Sciatic nerve (tissue), 2 donors: ENCODE measurements around the gene OLR1. TPM values are rescaled to one million over a fixed set of nuclear protein-coding genes. Genes with fewer than 3 reads are reported as not detected.
"Not testable (repeated sequence)": the region's sequence is repeated elsewhere in the genome, so short reads cannot be mapped to it uniquely, and the experiment has no call there.

ENCODE experiments used
- ATAC-seq: fragments of 200-7000 bp; cut with Tn5 transposase; one replicate; pipeline ENCODE4 v1.9.1; 2020; ENCODE audit warnings: mild to moderate bottlenecking, moderate library complexity
- DNase-seq: peaks from one replicate; pipeline ENCODE4 v3.0.0-alpha.2; 2020; ENCODE audit warnings: low spot score
- intact Hi-C: fragments of 100-400 bp; cut with DNase I; formaldehyde crosslinking; loops from one replicate; pipeline ENCODE4 v1.14.2; 2022
- total RNA-seq: library from RNA; stranded (reverse); fragmentation: NEBNext Ultra II Directional; extraction: Animal tissue kit (Norgen Biotek cat#: 25700); gene quantifications from one replicate; pipeline ENCODE4 v1.2.1, GENCODE V29; 2021
- donor health status: DM: no; HTN: no; CAD: no.
- donor health status: DM: no; HTN: no; CAD: no.

The OLR1 gene
- total RNA-seq, result 33.1 TPM

GRCh38 chr12:10171973-10172728 lies at the start of gene OLR1:
TSS of gene OLR1 (minus strand) at chr12:10172132. CDS start at chr12:10172077, 55 bp downstream.
- intact Hi-C loops, result no loop called here
- ATAC-seq (no peak), DNase-seq (no peak)

GRCh38 chr12:10220398-10221077 lies 48.6 kb upstream of the OLR1 start:
- ATAC-seq (peak; percentile 94), DNase-seq (peak; percentile 76)
- intact Hi-C loops, result no loop called here

GRCh38 chr12:10218021-10218420 lies 46.1 kb upstream of the OLR1 start:
- ATAC-seq (no peak), DNase-seq (no peak)
- intact Hi-C loops, result no loop called here

GRCh38 chr12:10215946-10216345 lies 44.0 kb upstream of the OLR1 start:
- intact Hi-C loops, ATAC-seq, DNase-seq: not testable (repeated sequence)

GRCh38 chr12:10215436-10215835 lies 43.5 kb upstream of the OLR1 start:
- intact Hi-C loops, result no loop called here
- DNase-seq, result no peak
- no peak for ATAC-seq

- DNase-seq (no peak), ATAC-seq (no peak)
- intact Hi-C loops, result no loop called here
These were observed 42.9 kb upstream of the OLR1 start for GRCh38 chr12:10214895-10215267.

- ATAC-seq (no peak), DNase-seq (no peak)
- intact Hi-C loops, result no loop called here
These were observed 42.4 kb upstream of the OLR1 start for GRCh38 chr12:10214136-10214894.

GRCh38 chr12:10213168-10214135 lies 41.5 kb upstream of the OLR1 start:
- intact Hi-C loops, result no loop called here
- DNase-seq (peak; percentile 85), ATAC-seq (peak; percentile 82)

- intact Hi-C loops, result no loop called here
These were observed 40.8 kb upstream of the OLR1 start, which contains the start of gene GABARAPL1 for GRCh38 chr12:10212739-10213131. TSS of gene GABARAPL1 (plus strand) at chr12:10212877. CDS start at chr12:10213130, 253 bp downstream.

GRCh38 chr12:10211940-10212738 lies 40.2 kb upstream of the OLR1 start:
- DNase-seq, result peak; percentile 98
- intact Hi-C loops, result no loop called here
- peak; percentile 93 for ATAC-seq

More at GRCh38 chr12:10212739-10213131, 40.8 kb upstream of the OLR1 start, which contains the start of gene GABARAPL1:
- peak; percentile 90 for ATAC-seq
- peak; percentile 93 for DNase-seq

- no peak for DNase-seq
- intact Hi-C loops, result no loop called here
- ATAC-seq, result no peak
These were observed 39.4 kb upstream of the OLR1 start for GRCh38 chr12:10211101-10211939.

- ATAC-seq (no peak), DNase-seq (no peak)
- intact Hi-C loops, result no loop called here
These were observed 38.3 kb upstream of the OLR1 start for GRCh38 chr12:10210225-10210624.

- ATAC-seq, result no peak
- intact Hi-C loops, result no loop called here
- no peak for DNase-seq
These were observed 35.2 kb upstream of the OLR1 start for GRCh38 chr12:10207136-10207535.

GRCh38 chr12:10205220-10205807 lies 33.4 kb upstream of the OLR1 start:
- intact Hi-C loops, result no loop called here
- ATAC-seq (no peak), DNase-seq (no peak)

- DNase-seq, intact Hi-C loops, ATAC-seq: not testable (repeated sequence)
These were observed 32.6 kb upstream of the OLR1 start for GRCh38 chr12:10204495-10204894.

GRCh38 chr12:10197879-10198278 lies 25.9 kb upstream of the OLR1 start:
- intact Hi-C loops, result no loop called here
- DNase-seq, result no peak
- no peak for ATAC-seq

- DNase-seq (no peak), ATAC-seq (no peak)
- intact Hi-C loops, result no loop called here
These were observed 24.3 kb upstream of the OLR1 start for GRCh38 chr12:10196210-10196609.
